ENCODE data around the gene RBM19.

- TF ChIP-seq CTCF (IDR thresholded peaks at IDR 0.05) (no peak), POLR2A (IDR thresholded peaks at IDR 0.05) (no peak)
Measured at GRCh38 chr12:113863455-113863845, 102.7 kb downstream of the RBM19 start.
